Tibial artery (tissue), 4 donors: Measurements from ENCODE around the gene SMIM29.

Experiments used
- DNase-seq, 2 donors: peaks; one replicate each; pipeline ENCODE4 v3.0.0-alpha.2; 2019
- H3K27ac ChIP-seq, 2 donors: fragments of 200-600 bp; sonication (generic) in 1 of 2; 1 replicate in 1 of 2; 2 replicates in 1 of 2; pipeline ENCODE4 v1.5.1; 2018 to 2019; ENCODE audit warnings: mild to moderate bottlenecking in 1 of 2
- H3K27me3 ChIP-seq, 2 donors: fragments of 200-600 bp; sonication (generic) in 1 of 2; one replicate each; pipeline versions ENCODE4 v1.5.1 to v1.6.0; 2016 to 2019
- H3K36me3 ChIP-seq, 3 donors: fragments of 200-600 bp; sonication (generic) in 2 of 3; one replicate each; pipeline ENCODE4 v1.5.1; 2016 to 2019; ENCODE audit warnings: mild to moderate bottlenecking in 2 of 3
- H3K4me1 ChIP-seq, 4 donors: fragments of 200-600 bp; sonication (generic) in 2 of 4; 1 replicate in 3 of 4; 2 replicates in 1 of 4; pipeline ENCODE4 v1.5.1; 2016 to 2019
- H3K4me3 ChIP-seq, 2 donors: fragments of 200-600 bp; sonication (generic) in 1 of 2; 1 replicate in 1 of 2; 2 replicates in 1 of 2; pipeline ENCODE4 v1.5.1; 2018 to 2019; ENCODE audit warnings: mild to moderate bottlenecking in 2 of 2
- H3K9me3 ChIP-seq, 3 donors: fragments of 200-600 bp; sonication (generic) in 1 of 3; one replicate each; pipeline ENCODE4 v1.5.1; 2016 to 2019
- intact Hi-C: fragments of 100-400 bp; cut with DNase I; formaldehyde crosslinking; loops from one replicate; pipeline ENCODE4 v1.15.0; 2023; ENCODE audit warnings: low total_unique reads
- TF ChIP-seq, protein P1 (sequence below), 2 experiments: fragments of 200-600 bp in 1 of 2; fragments of 450-650 bp in 1 of 2; IDR thresholded peaks; one replicate each; pipeline ENCODE4 v1.5.1; 2017 to 2019; ENCODE audit warnings: antibody characterized with exemption in 2 of 2, mild to moderate bottlenecking in 1 of 2, moderate library complexity in 1 of 2

The SMIM29 gene

DNA sequence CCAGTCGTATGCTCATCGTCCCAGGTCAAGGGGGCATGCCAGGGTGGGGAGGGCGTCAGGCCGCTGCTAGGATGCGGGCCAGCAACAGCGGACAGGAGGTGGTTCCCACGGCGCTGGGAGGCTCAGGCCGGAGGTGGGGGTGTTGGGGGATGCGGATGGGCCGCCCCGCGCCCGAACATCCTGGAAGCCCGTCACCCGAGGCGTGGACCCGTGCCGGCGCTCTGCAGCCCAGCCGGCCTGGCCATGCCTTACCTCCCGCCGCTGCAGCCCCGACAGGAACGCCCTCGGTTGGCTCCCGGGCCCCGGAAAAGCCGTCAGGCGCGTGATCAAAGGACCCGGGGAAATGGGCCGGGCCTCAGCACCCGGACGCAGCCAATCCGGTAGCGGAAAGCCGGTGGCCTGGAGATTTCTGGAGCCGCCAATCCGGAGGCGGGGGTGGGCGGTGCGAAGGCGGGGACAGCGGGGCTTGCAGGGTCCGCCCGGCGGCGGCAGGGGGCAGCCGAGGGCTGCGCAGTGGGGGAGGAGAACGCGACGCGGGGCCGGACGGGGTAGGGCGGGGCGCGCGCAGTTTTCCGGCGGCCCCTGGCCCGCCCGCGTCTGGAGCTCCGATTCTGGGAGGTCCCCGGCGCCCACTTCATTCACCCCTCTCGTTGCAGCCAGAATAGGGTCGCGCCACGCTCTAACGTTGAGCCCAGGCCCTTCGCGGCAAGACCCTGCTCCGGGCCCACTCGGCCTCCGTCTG lies at the start of gene SMIM29:
Gene SMIM29, minus strand, starts transcription at position 280 of the 742 bp plus-strand sequence. CDS start 1,215 bp downstream, outside the sequence.
- no peaks in the 10 kb centered on the region for H3K36me3 ChIP-seq
- peak within 1 kb of the TSS; percentile 87 to 92 for H3K27ac ChIP-seq
- no peaks in the 10 kb centered on the region for H3K9me3 ChIP-seq
- H3K4me1 ChIP-seq: peaks cover 7 to 32% (median 23%) of the 10 kb centered on the region in 4 donors
- H3K4me3 ChIP-seq: peak within 1 kb of the TSS; percentile 80 to 83
- intact Hi-C loops: loop anchor here (5.0 kb wide), 3 partner anchors 52 to 168 kb away; partner anchors contain the start of gene NUDT3
- H3K27me3 ChIP-seq: no peaks in the 10 kb centered on the region
- TF ChIP-seq, protein P1, sequence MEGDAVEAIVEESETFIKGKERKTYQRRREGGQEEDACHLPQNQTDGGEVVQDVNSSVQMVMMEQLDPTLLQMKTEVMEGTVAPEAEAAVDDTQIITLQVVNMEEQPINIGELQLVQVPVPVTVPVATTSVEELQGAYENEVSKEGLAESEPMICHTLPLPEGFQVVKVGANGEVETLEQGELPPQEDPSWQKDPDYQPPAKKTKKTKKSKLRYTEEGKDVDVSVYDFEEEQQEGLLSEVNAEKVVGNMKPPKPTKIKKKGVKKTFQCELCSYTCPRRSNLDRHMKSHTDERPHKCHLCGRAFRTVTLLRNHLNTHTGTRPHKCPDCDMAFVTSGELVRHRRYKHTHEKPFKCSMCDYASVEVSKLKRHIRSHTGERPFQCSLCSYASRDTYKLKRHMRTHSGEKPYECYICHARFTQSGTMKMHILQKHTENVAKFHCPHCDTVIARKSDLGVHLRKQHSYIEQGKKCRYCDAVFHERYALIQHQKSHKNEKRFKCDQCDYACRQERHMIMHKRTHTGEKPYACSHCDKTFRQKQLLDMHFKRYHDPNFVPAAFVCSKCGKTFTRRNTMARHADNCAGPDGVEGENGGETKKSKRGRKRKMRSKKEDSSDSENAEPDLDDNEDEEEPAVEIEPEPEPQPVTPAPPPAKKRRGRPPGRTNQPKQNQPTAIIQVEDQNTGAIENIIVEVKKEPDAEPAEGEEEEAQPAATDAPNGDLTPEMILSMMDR (IDR thresholded peaks at IDR 0.05): peak; percentile 96 to 98
- DNase-seq: peak; percentile 95 to 99

- no peaks in the 10 kb centered on the region for H3K27me3 ChIP-seq
- H3K4me3 ChIP-seq: no peak overlapping the region
- H3K4me1 ChIP-seq: peaks cover 0 to 50% (median 14%) of the 10 kb centered on the region in 4 donors
- no peak for DNase-seq
- H3K27ac ChIP-seq: no peak overlapping the region
- TF ChIP-seq, protein P1 (IDR thresholded peaks at IDR 0.05): no peak
- intact Hi-C loops: no loop called here
- H3K36me3 ChIP-seq: peaks cover 18 to 33% (median 26%) of the 10 kb centered on the region in 3 donors
- H3K9me3 ChIP-seq: no peaks in the 10 kb centered on the region
Observed at GRCh38 chr6:34295721-34296120, 46.9 kb upstream of the SMIM29 start.

GRCh38 chr6:34292954-34293353 lies 44.1 kb upstream of the SMIM29 start:
- peaks cover 23 to 39% (median 29%) of the 10 kb centered on the region in 3 donors for H3K36me3 ChIP-seq
- H3K9me3 ChIP-seq: no peaks in the 10 kb centered on the region
- no peak overlapping the region for H3K4me3 ChIP-seq
- H3K4me1 ChIP-seq: peaks cover 0 to 31% (median 1%) of the 10 kb centered on the region in 4 donors
- TF ChIP-seq, protein P1 (IDR thresholded peaks at IDR 0.05): no peak
- intact Hi-C loops: no loop called here
- no peak overlapping the region for H3K27ac ChIP-seq
- H3K27me3 ChIP-seq: no peaks in the 10 kb centered on the region
- no peak for DNase-seq

DNA sequence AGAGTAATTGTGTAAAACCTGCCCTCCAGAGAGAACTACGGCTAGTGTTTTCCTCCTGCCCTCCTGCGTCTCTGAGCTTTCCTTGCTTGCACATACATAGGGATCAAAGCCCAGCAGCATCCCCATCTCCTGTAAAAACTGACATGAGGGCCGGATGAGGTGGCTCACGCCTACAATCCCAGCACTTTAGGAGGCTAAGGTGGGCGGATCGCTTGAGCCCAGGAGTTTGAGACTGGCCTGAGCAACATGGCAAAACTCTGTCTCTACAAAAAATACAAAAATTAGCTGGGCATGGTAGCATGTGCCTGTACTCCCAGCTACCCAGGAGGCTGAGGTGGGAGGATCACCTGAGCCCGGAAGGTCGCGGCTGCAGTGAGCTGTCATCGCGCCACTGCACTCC lies 40.3 kb upstream of the SMIM29 start:
- Histone ChIP-seq H3K27me3 (no peaks in the 10 kb centered on the region), H3K9me3 (no peaks in the 10 kb centered on the region), H3K27ac (no peak overlapping the region), H3K4me1 (peaks cover 0 to 10% (median 0%) of the 10 kb centered on the region in 4 donors), H3K4me3 (no peak overlapping the region), H3K36me3 (peaks cover 20 to 42% (median 24%) of the 10 kb centered on the region in 3 donors)
- TF ChIP-seq, protein P1 (IDR thresholded peaks at IDR 0.05): no peak
- DNase-seq: no peak
- intact Hi-C loops: no loop called here

GRCh38 chr6:34288581-34288980 lies 39.8 kb upstream of the SMIM29 start:
- DNase-seq: no peak
- H3K4me1 ChIP-seq: peaks cover 0 to 16% (median 0%) of the 10 kb centered on the region in 4 donors
- H3K9me3 ChIP-seq: no peaks in the 10 kb centered on the region
- peaks cover 16 to 36% (median 18%) of the 10 kb centered on the region in 3 donors for H3K36me3 ChIP-seq
- intact Hi-C loops: no loop called here
- TF ChIP-seq, protein P1 (IDR thresholded peaks at IDR 0.05): no peak
- H3K4me3 ChIP-seq: no peak overlapping the region
- H3K27ac ChIP-seq: no peak overlapping the region
- H3K27me3 ChIP-seq: no peaks in the 10 kb centered on the region
